22Rv1 (cell line): Measurements from ENCODE around the gene PACSIN1.

Source experiments
- H3K27ac ChIP-seq: fragments of 450-650 bp; 2 replicates; pipeline ENCODE4 v1.5.1; 2017
- CTCF ChIP-seq: fragments of 450-650 bp; IDR thresholded peaks from 2 replicates; pipeline ENCODE4 v1.5.1; 2017; ENCODE audit warnings: mild to moderate bottlenecking
- ZFX ChIP-seq: fragments of 450-650 bp; IDR thresholded peaks from 2 replicates; pipeline ENCODE4 v1.6.1; 2017; ENCODE audit warnings: antibody characterized with exemption, borderline replicate concordance

Gene PACSIN1

DNA sequence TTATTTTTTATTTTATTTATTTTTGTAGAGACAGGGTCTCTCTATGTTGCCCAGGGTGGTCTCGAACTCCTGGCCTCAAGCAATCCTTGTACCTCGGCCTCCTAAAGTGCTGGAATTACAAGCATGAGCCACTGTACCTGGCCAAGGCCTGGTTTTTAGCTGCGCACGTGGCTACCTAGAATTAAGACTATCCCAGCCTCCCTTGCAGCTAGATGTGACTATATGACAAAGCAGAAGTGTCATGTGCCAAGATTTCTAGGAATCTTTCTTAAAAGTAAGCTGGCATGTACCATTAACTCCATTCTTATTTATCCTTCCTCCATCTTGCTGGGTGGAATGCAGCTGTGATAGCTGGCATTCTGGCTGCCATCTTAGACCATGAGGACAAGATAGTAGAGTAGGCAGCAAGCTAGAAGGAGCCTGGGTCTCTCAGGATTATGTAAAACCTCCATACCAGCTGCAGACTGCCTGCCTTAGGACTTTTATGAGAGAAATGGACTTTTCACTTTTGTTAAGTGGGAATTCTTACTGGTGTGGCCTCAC lies 92.4 kb downstream of the PACSIN1 start:
- no peak for TF ChIP-seq ZFX
- no peak for TF ChIP-seq CTCF
- no peak overlapping the region; the same call in 1 of the 2 replicates for H3K27ac ChIP-seq

- TF ChIP-seq ZFX (no peak), CTCF (no peak)
- H3K27ac ChIP-seq: peak overlapping the region; percentile 56
Observed at GRCh38 chr6:34559651-34560365, 93.9 kb downstream of the PACSIN1 start.

GRCh38 chr6:34560366-34561226 lies 94.7 kb downstream of the PACSIN1 start:
- H3K27ac ChIP-seq: peak overlapping the region; percentile 56
- no peak for TF ChIP-seq CTCF
- no peak for TF ChIP-seq ZFX

- no peak overlapping the region for H3K27ac ChIP-seq
Observed at GRCh38 chr6:34561227-34561530, 95.3 kb downstream of the PACSIN1 start.

GRCh38 chr6:34562350-34562749 lies 96.5 kb downstream of the PACSIN1 start:
- TF ChIP-seq ZFX: no peak
- TF ChIP-seq CTCF: no peak
- no peak overlapping the region for H3K27ac ChIP-seq

More at GRCh38 chr6:34561227-34561530, 95.3 kb downstream of the PACSIN1 start:
- TF ChIP-seq CTCF (no peak), ZFX (no peak)

GRCh38 chr6:34562861-34563512 lies 97.1 kb downstream of the PACSIN1 start:
- no peak overlapping the region for H3K27ac ChIP-seq
- TF ChIP-seq CTCF (no peak), ZFX (no peak)
